Activated B cell treated with CpG ODN at 0.5 μM for 24 hours (primary cell): Measurements from ENCODE around the gene ESR2. TPM values are rescaled to one million over a fixed set of nuclear protein-coding genes. Genes with fewer than 3 reads are reported as not detected.
"Not testable (repeated sequence)": the region's sequence is repeated elsewhere in the genome, so short reads cannot be mapped to it uniquely, and the experiment has no call there.

ENCODE experiments used
- ATAC-seq: fragments of 200-7000 bp; cut with Tn5 transposase; one replicate; pipeline ENCODE4 v1.10.0; 2021; ENCODE audit warnings: low read depth, mild to moderate bottlenecking, moderate library complexity
- CTCF ChIA-PET: fragments of 350-600 bp; sonication (Branson Sonifier 250); formaldehyde crosslinking; loops from one replicate; lab custom pipeline; 2021; ENCODE audit warnings: antibody characterized with exemption; lab: Charles Lee
- POLR2A ChIA-PET: fragments of 350-600 bp; sonication (Branson Sonifier 250); formaldehyde crosslinking; loops from one replicate; lab custom pipeline; 2021; ENCODE audit warnings: antibody characterized with exemption; lab: Charles Lee
- DNase-seq: peaks from one replicate; pipeline ENCODE4 v3.0.0; 2022
- H3K27ac Mint-ChIP-seq: one replicate; pipeline ENCODE4 v1.8.0; 2020; ENCODE audit warnings: mixed read lengths
- H3K27me3 Mint-ChIP-seq: one replicate; pipeline ENCODE4 v1.8.0; 2021; ENCODE audit warnings: mixed read lengths
- H3K36me3 Mint-ChIP-seq: one replicate; pipeline ENCODE4 v1.8.0; 2021; ENCODE audit warnings: low read depth, mixed read lengths
- H3K4me1 Mint-ChIP-seq: one replicate; pipeline ENCODE4 v1.8.0; 2021; ENCODE audit warnings: mixed read lengths
- H3K4me3 Mint-ChIP-seq: one replicate; pipeline ENCODE4 v1.8.0; 2020; ENCODE audit warnings: mild to moderate bottlenecking, mixed read lengths
- H3K9me3 Mint-ChIP-seq: one replicate; pipeline ENCODE4 v1.8.0; 2020; ENCODE audit warnings: mixed read lengths
- intact Hi-C: fragments of 100-400 bp; cut with micrococcal nuclease; formaldehyde crosslinking; loops from one replicate; pipeline ENCODE4 v1.15.1; 2024
- total RNA-seq: library from RNA; stranded (reverse); gene quantifications from 2 replicates; pipeline ENCODE4 v1.2.3, GENCODE V29; 2022
- TF ChIP-seq, protein P1 (sequence below): fragments of 200-600 bp; IDR thresholded peaks from one replicate; pipeline ENCODE4 v1.8.0; 2022; ENCODE audit warnings: antibody characterized with exemption, mild to moderate bottlenecking

ESR2 gene
- total RNA-seq, 1 donor from 2014 or later = 23.2 TPM

DNA sequence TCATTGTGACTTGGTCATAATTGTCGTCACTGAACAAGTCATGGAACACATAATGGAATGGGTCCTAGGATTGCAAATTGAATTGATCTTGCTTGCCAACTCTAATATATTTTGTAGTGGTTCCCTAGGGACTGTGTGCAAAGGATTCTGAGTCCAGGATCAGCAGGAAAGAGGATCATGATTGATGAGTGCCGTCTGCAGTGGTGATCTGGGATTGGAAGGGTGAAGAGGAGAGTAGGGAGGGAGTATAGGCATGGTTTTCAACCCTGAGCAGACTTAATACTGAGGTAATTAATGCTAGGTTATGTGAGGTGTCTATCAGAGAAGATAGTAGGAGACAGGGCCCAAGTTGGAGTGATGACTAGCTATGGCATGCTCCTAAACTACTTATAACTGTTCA, 168.9 kb downstream of the ESR2 start:
- ChIA-PET POLR2A (no interaction called here), CTCF (no interaction called here)
- Mint-ChIP-seq H3K4me1 (no peaks in the 10 kb centered on the region), H3K36me3 (peaks cover 52% of the 10 kb centered on the region), H3K4me3 (no peak overlapping the region), H3K27me3 (no peaks in the 10 kb centered on the region), H3K9me3 (no peaks in the 10 kb centered on the region), H3K27ac (no peak overlapping the region)
- intact Hi-C loops = no loop called here
- TF ChIP-seq, protein P1, sequence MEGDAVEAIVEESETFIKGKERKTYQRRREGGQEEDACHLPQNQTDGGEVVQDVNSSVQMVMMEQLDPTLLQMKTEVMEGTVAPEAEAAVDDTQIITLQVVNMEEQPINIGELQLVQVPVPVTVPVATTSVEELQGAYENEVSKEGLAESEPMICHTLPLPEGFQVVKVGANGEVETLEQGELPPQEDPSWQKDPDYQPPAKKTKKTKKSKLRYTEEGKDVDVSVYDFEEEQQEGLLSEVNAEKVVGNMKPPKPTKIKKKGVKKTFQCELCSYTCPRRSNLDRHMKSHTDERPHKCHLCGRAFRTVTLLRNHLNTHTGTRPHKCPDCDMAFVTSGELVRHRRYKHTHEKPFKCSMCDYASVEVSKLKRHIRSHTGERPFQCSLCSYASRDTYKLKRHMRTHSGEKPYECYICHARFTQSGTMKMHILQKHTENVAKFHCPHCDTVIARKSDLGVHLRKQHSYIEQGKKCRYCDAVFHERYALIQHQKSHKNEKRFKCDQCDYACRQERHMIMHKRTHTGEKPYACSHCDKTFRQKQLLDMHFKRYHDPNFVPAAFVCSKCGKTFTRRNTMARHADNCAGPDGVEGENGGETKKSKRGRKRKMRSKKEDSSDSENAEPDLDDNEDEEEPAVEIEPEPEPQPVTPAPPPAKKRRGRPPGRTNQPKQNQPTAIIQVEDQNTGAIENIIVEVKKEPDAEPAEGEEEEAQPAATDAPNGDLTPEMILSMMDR = no peak
- DNase-seq (no peak), ATAC-seq (no peak)

DNA sequence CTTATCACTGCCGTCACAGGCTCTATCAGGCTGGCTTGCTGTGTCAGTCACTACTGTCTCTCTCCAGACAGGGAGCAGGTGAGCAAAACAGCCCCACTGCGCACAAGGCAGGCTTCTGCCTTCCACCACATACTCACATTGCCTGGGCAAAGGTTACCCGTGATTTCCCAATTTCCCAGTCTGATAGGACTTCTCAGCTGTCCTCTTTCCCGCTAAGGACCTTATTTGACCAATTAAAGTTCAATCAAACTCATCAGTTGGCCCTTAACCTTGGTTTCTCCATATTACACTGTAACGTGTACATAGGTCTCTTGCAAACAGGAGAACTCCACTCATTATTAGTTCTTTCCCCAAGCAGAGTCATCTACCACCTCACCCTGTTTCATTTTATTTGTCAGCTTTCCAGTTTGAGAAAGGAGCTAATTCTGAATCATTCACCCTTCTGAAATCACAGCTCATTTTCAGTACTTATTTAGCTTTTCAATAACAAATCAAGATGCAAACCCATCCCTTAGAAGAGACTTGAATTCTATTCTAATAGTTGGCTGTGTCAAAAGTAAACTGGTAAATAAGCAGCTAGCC, 170.8 kb downstream of the ESR2 start:
- H3K4me1 Mint-ChIP-seq = no peaks in the 10 kb centered on the region
- CTCF ChIA-PET = no interaction called here
- H3K36me3 Mint-ChIP-seq = peaks cover 50% of the 10 kb centered on the region
- TF ChIP-seq, protein P1 = no peak
- ATAC-seq (no peak), DNase-seq (no peak)
- POLR2A ChIA-PET = no interaction called here
- no peak overlapping the region for H3K4me3 Mint-ChIP-seq
- H3K27me3 Mint-ChIP-seq = no peaks in the 10 kb centered on the region
- intact Hi-C loops = no loop called here
- H3K9me3 Mint-ChIP-seq = no peaks in the 10 kb centered on the region
- no peak overlapping the region for H3K27ac Mint-ChIP-seq

DNA sequence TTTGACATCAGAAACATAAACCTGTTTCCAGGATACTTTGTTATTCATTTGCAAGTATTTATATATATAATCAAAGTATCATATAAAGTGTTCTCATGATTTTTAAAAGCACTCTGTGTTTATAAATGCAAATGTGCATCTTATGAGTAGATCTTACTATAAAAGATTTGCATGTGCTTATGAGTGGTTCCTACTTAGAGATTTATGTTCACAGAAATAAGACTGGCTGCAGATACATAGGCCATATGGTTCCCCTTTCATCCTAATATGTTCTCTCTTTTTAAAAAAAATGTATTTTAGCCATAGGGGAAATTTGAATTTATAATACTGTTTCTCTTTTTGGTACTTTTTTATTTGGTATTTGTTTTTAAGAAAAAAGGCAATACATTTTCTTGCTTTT, 174.2 kb downstream of the ESR2 start:
- Mint-ChIP-seq H3K27me3 (no peaks in the 10 kb centered on the region), H3K4me1 (no peaks in the 10 kb centered on the region), H3K36me3 (peaks cover 33% of the 10 kb centered on the region), H3K9me3 (no peaks in the 10 kb centered on the region), H3K27ac (no peak overlapping the region), H3K4me3 (no peak overlapping the region)
- ChIA-PET POLR2A (no interaction called here), CTCF (no interaction called here)
- intact Hi-C loops = no loop called here
- no peak for ATAC-seq
- DNase-seq = no peak
- TF ChIP-seq, protein P1 = no peak

DNA sequence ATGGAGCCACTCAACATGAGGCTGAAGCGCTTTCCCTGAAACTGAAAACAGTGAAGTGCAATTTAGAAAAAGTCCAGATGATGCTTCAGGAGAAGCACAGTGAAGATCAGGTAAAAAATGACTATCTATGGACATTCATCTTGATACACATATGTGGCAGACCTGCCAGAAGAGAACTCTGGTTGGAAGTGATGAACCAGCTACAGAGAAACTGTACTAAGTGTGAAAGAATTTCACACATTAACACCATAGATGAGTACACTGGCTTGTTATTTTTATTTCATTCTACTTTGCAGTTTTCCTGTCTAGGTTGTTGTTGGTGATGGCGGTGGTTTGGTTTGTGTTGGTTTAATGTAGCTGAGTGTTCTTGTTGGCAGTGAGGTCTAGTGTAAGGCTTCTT, 174.7 kb downstream of the ESR2 start:
- ChIA-PET POLR2A (no interaction called here), CTCF (no interaction called here)
- no peaks in the 10 kb centered on the region for H3K27me3 Mint-ChIP-seq
- intact Hi-C loops = no loop called here
- no peak overlapping the region for H3K27ac Mint-ChIP-seq
- no peaks in the 10 kb centered on the region for H3K4me1 Mint-ChIP-seq
- TF ChIP-seq, protein P1 = no peak
- no peak for DNase-seq
- no peak for ATAC-seq
- no peak overlapping the region for H3K4me3 Mint-ChIP-seq
- peaks cover 33% of the 10 kb centered on the region for H3K36me3 Mint-ChIP-seq
- no peaks in the 10 kb centered on the region for H3K9me3 Mint-ChIP-seq

DNA sequence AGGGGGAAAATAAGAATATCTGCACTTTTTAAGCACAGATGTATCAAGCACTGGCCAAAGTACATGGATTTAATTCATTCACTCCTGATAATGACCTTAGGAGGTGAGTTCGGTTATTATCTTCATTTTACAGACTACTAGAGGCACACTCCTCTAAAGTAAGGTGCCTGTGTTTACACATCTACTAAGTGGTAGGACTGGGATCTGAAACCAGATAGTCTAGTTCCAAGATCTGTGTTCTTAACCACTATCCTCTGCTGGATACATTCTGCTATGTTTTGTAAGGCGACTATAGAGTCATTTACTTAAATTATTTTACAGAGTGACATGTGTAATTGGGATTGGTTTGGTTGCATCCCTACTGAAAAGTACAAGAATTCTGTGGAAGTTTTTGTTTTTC, 175.3 kb downstream of the ESR2 start:
- Mint-ChIP-seq H3K4me3 (no peak overlapping the region), H3K36me3 (peaks cover 33% of the 10 kb centered on the region), H3K4me1 (no peaks in the 10 kb centered on the region), H3K27ac (no peak overlapping the region), H3K9me3 (no peaks in the 10 kb centered on the region), H3K27me3 (no peaks in the 10 kb centered on the region)
- DNase-seq (no peak), ATAC-seq (no peak)
- POLR2A ChIA-PET = no interaction called here
- intact Hi-C loops = no loop called here
- CTCF ChIA-PET = no interaction called here
- TF ChIP-seq, protein P1 = no peak

DNA sequence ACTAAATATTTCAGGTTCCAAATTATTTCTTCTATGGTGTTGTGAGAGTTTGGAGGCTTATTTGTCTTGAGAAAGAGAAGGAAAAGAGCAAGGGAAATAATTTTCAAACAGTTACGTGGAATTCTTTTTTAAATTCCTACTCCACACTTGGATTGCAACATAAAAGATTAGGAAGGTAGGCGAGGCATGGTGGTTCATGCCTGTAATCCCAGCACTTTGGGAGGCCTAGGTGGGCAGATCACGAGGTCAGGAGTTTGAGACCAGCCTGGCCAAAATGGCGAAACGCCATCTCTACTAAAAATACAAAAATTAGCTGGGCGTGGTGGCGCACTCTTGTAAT, 175.8 kb downstream of the ESR2 start:
- H3K27ac Mint-ChIP-seq, H3K4me3 Mint-ChIP-seq, H3K27me3 Mint-ChIP-seq, CTCF ChIA-PET, H3K4me1 Mint-ChIP-seq, intact Hi-C loops, ATAC-seq, H3K9me3 Mint-ChIP-seq, DNase-seq: not testable (repeated sequence)
- peaks cover 32% of the 10 kb centered on the region for H3K36me3 Mint-ChIP-seq
- POLR2A ChIA-PET = interaction anchor here (0.5 kb wide), 1 partner anchor 101 kb away, joined by 7 read pairs; no protein-coding TSS in a partner anchor
